H9 (cell line): ENCODE data around the gene VWA5B1. TPM values are rescaled to one million over a fixed set of nuclear protein-coding genes. Genes with fewer than 3 reads are reported as not detected.

ENCODE experiments used
- DNase-seq: peaks from one replicate; pipeline ENCODE4 v3.0.0-alpha.2; 2017
- H2AFZ ChIP-seq: one replicate; pipeline ENCODE4 v1.6.1; 2013; ENCODE audit warnings: mild to moderate bottlenecking, low read length, control low read depth, moderate library complexity
- H2AK5ac ChIP-seq: 2 replicates; pipeline ENCODE4 v1.6.1; 2013; ENCODE audit warnings: low read length, control low read depth, mixed read lengths; ENCODE audit not compliant: insufficient read length
- H2BK120ac ChIP-seq: one replicate; pipeline ENCODE4 v1.6.1; 2013; ENCODE audit warnings: low read depth, mild to moderate bottlenecking, low read length, control low read depth, inconsistent platforms; ENCODE audit not compliant: poor library complexity, severe bottlenecking
- H2BK12ac ChIP-seq: 2 replicates; pipeline ENCODE4 v1.6.1; 2013; ENCODE audit warnings: low read length, control low read depth, mixed read lengths, low read depth; ENCODE audit not compliant: insufficient read length
- H2BK15ac ChIP-seq: 2 replicates; pipeline ENCODE4 v1.6.1; 2013; ENCODE audit warnings: low read depth, low read length, control low read depth
- H2BK20ac ChIP-seq: one replicate; pipeline ENCODE4 v1.6.1; 2013; ENCODE audit warnings: low read depth, mild to moderate bottlenecking, low read length, control low read depth, inconsistent platforms; ENCODE audit not compliant: poor library complexity, severe bottlenecking
- H2BK5ac ChIP-seq: 2 replicates; pipeline ENCODE4 v1.6.1; 2013; ENCODE audit warnings: low read length, control low read depth, mixed read lengths; ENCODE audit not compliant: insufficient read length
- H3K14ac ChIP-seq: 2 replicates; pipeline ENCODE4 v1.6.1; 2013; ENCODE audit warnings: low read length, control low read depth; ENCODE audit not compliant: insufficient read depth
- H3K18ac ChIP-seq: 2 replicates; pipeline ENCODE4 v1.6.1; 2013; ENCODE audit warnings: low read depth, mild to moderate bottlenecking, mixed read lengths, low read length, control low read depth; ENCODE audit not compliant: insufficient read length
- H3K23ac ChIP-seq: 2 replicates; pipeline ENCODE4 v1.6.1; 2013; ENCODE audit warnings: low read length, control low read depth, mixed read lengths, low read depth; ENCODE audit not compliant: insufficient read length
- H3K23me2 ChIP-seq: 2 replicates; pipeline ENCODE4 v1.6.1; 2013; ENCODE audit warnings: low read depth, mild to moderate bottlenecking, mixed read lengths, low read length, control low read depth; ENCODE audit not compliant: insufficient read length, poor library complexity, severe bottlenecking
- H3K27ac ChIP-seq: 2 replicates; pipeline ENCODE4 v1.5.1; 2013; ENCODE audit warnings: low read length, control low read depth, mixed read lengths, low read depth; ENCODE audit not compliant: insufficient read length
- H3K27me3 ChIP-seq: 2 replicates; pipeline ENCODE4 v1.6.1; 2013; ENCODE audit warnings: low read length, control low read depth, inconsistent platforms; ENCODE audit not compliant: insufficient read depth
- H3K4ac ChIP-seq: 2 replicates; pipeline ENCODE4 v1.6.1; 2013; ENCODE audit warnings: low read depth, mild to moderate bottlenecking, control low read depth, inconsistent platforms, low read length, moderate library complexity
- H3K4me1 ChIP-seq: 2 replicates; pipeline ENCODE4 v1.6.1; 2013; ENCODE audit warnings: low read length, control low read depth, inconsistent platforms; ENCODE audit not compliant: insufficient read depth
- H3K4me2 ChIP-seq: 2 replicates; pipeline ENCODE4 v1.6.1; 2013; ENCODE audit warnings: low read length, control low read depth, mixed read lengths; ENCODE audit not compliant: insufficient read length, insufficient read depth
- H3K56ac ChIP-seq: 2 replicates; pipeline ENCODE4 v1.6.1; 2013; ENCODE audit warnings: low read depth, mild to moderate bottlenecking, mixed read lengths, low read length, control low read depth; ENCODE audit not compliant: insufficient read length
- H3K79me1 ChIP-seq: 2 replicates; pipeline ENCODE4 v1.6.1; 2013; ENCODE audit warnings: low read depth, mild to moderate bottlenecking, moderate library complexity, low read length, control low read depth, inconsistent platforms; ENCODE audit not compliant: insufficient read depth, poor library complexity, severe bottlenecking
- H3K79me2 ChIP-seq: 2 replicates; pipeline ENCODE4 v1.6.1; 2013; ENCODE audit warnings: low read length, control low read depth, inconsistent platforms; ENCODE audit not compliant: insufficient read depth
- H3K9ac ChIP-seq: 2 replicates; pipeline ENCODE4 v1.6.1; 2013; ENCODE audit warnings: low read length, control low read depth, mixed read lengths; ENCODE audit not compliant: insufficient read length; ENCODE audit errors: extremely low read depth
- H3K9me3 ChIP-seq: one replicate; pipeline ENCODE4 v1.6.1; 2013; ENCODE audit warnings: low read depth, low read length, inconsistent platforms; ENCODE audit not compliant: control insufficient read depth
- H3T11ph ChIP-seq: one replicate; pipeline ENCODE4 v1.6.1; 2013; ENCODE audit warnings: mild to moderate bottlenecking, low read length, control low read depth, inconsistent platforms
- H4K20me1 ChIP-seq: one replicate; pipeline ENCODE4 v1.6.1; 2013; ENCODE audit not compliant: control insufficient read depth, insufficient read length, insufficient read depth
- H4K5ac ChIP-seq: 2 replicates; pipeline ENCODE4 v1.6.1; 2013; ENCODE audit warnings: low read depth, mild to moderate bottlenecking, mixed read lengths, low read length, control low read depth; ENCODE audit not compliant: insufficient read length
- H4K8ac ChIP-seq: replicated peaks from 2 replicates; pipeline ENCODE4 v1.6.1; 2013; ENCODE audit warnings: low read length, control low read depth, mixed read lengths, low read depth; ENCODE audit not compliant: insufficient read length
- H4K91ac ChIP-seq: 2 replicates; pipeline ENCODE4 v1.6.1; 2013; ENCODE audit warnings: low read depth, mild to moderate bottlenecking, moderate library complexity, mixed read lengths, low read length, control low read depth; ENCODE audit not compliant: insufficient read length
- H3K27ac Mint-ChIP-seq, 3 experiments: 2 replicates in 2 of 3; 3 replicates in 1 of 3; pipeline ENCODE4 v1.8.0; 2020 to 2021; ENCODE audit warnings: mixed read lengths in 3 of 3, mild to moderate bottlenecking in 1 of 3, moderate library complexity in 1 of 3
- H3K27me3 Mint-ChIP-seq: 2 replicates; pipeline ENCODE4 v1.8.0; 2021; ENCODE audit warnings: low read depth, mild to moderate bottlenecking, moderate library complexity, mixed read lengths
- H3K36me3 Mint-ChIP-seq, 3 experiments: 2 replicates in 2 of 3; 3 replicates in 1 of 3; pipeline ENCODE4 v1.8.0; 2020 to 2021; ENCODE audit warnings: low read depth in 3 of 3, mixed read lengths in 3 of 3; ENCODE audit not compliant: insufficient read depth in 1 of 3
- H3K4me1 Mint-ChIP-seq, 2 experiments: 2 replicates each; pipeline ENCODE4 v1.8.0; 2020; ENCODE audit warnings: mixed read lengths in 2 of 2
- H3K4me3 Mint-ChIP-seq, 2 experiments: 2 replicates in 1 of 2; 3 replicates in 1 of 2; pipeline ENCODE4 v1.8.0; 2020 to 2021; ENCODE audit warnings: mild to moderate bottlenecking in 2 of 2, mixed read lengths in 2 of 2, moderate library complexity in 1 of 2
- H3K9me3 Mint-ChIP-seq, 2 experiments: 2 replicates in 1 of 2; 3 replicates in 1 of 2; pipeline ENCODE4 v1.8.0; 2020; ENCODE audit warnings: mild to moderate bottlenecking in 2 of 2, mixed read lengths in 2 of 2, moderate library complexity in 1 of 2
- CTCF ChIP-seq: fragments of 200-600 bp; sonication (generic); conservative IDR thresholded peaks from 3 replicates; pipeline ENCODE4 v1.8.0; 2021; ENCODE audit warnings: antibody characterized with exemption, mild to moderate bottlenecking
- WGBS: extraction: QIAGEN DNeasy Blood & Tissue Kit; methylation state at CpG from one replicate; pipeline ENCODE4 v1.1.7; 2013; ENCODE audit warnings: missing lambda C conversion rate, low lambda C conversion rate, mixed read lengths; ENCODE audit not compliant: insufficient read length; ENCODE audit errors: extremely low coverage; 5-methylcytosine and 5-hydroxymethylcytosine counted together
- total RNA-seq: library from RNA; stranded (reverse); gene quantifications from 2 replicates; pipeline ENCODE4 v1.2.1, GENCODE V29; 2021

Gene VWA5B1
- total RNA-seq, 1 experiment from 2014 or later: not detected

- Histone ChIP-seq H4K20me1 (no peaks in the 10 kb centered on the region), H2BK20ac (no peak overlapping the region), H3K18ac (no peak overlapping the region), H3K23ac (no peak overlapping the region), H3K4me2 (no peak overlapping the region), H2BK15ac (no peak overlapping the region), H3K79me2 (no peaks in the 10 kb centered on the region), H4K91ac (no peak overlapping the region), H3K9ac (no peak overlapping the region), H3K27ac (no peak overlapping the region), H4K5ac (no peak overlapping the region), H3K79me1 (no peaks in the 10 kb centered on the region), H2BK120ac (no peak overlapping the region), H2BK5ac (no peak overlapping the region), H2AFZ (no peak overlapping the region), H2AK5ac (no peak overlapping the region), H3T11ph (no peak overlapping the region), H3K9me3 (no peaks in the 10 kb centered on the region), H3K23me2 (no peaks in the 10 kb centered on the region), H3K4me1 (no peaks in the 10 kb centered on the region), H3K27me3 (no peaks in the 10 kb centered on the region), H2BK12ac (no peak overlapping the region), H3K56ac (no peak overlapping the region), H3K14ac (no peak overlapping the region), H4K8ac (no peak overlapping the region), H3K4ac (no peak overlapping the region)
- H3K36me3 Mint-ChIP-seq: no peaks in the 10 kb centered on the region
- no peak overlapping the region for H3K4me3 Mint-ChIP-seq
- H3K27me3 Mint-ChIP-seq: peaks cover 28% of the 10 kb centered on the region
- peaks cover 0 to 3% of the 10 kb centered on the region in 2 experiments; a peak in 2 of 4 replicates for H3K4me1 Mint-ChIP-seq
- TF ChIP-seq CTCF: no peak
- WGBS: no CpG with 5 or more reads among the region's 8 CpGs
- H3K9me3 Mint-ChIP-seq: no peaks in the 10 kb centered on the region
- no peak overlapping the region for H3K27ac Mint-ChIP-seq
- no peak for DNase-seq
Observed at GRCh38 chr1:20262810-20263534, 27.7 kb upstream of the VWA5B1 start.
